Measurements from ENCODE around the gene DNM2. TPM values are rescaled to one million over a fixed set of nuclear protein-coding genes. Genes with fewer than 3 reads are reported as not detected.

The DNM2 gene
- total and polyA plus RNA-seq, 2 of the 13 experiments (the other 11 are each of a cell fraction or from before 2014, with no cell fraction given), result 41.7 to 59.8 TPM

DNA sequence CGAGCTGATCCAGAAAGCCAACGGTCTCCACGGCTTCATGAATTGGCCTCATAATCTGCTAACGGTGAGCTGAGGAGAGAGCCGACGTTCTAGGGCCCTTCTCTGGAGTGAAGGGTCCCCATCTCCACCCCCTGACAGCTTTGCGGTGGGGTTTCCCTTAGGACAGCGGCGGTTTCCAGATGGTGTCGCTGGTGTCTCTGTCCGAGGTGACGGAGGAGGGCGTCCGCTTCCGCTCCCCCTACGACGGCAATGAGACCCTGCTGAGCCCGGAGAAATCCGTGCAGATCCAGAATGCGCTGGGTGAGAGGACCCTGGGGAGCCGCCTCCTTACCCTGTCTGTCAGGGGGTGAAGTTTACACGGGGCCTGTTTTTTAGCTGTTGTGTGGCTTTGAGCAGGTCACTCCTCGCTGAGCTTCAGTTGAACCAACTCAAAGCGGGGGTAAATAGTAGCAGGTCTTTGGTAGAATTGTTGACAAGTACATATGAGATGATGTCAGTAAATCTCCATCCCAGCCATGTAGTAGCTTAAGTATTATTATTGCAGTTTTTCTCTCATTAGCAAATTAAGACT, 15.8 kb upstream of the DNM2 start (continued):
- TF ChIP-seq, protein P1, sequence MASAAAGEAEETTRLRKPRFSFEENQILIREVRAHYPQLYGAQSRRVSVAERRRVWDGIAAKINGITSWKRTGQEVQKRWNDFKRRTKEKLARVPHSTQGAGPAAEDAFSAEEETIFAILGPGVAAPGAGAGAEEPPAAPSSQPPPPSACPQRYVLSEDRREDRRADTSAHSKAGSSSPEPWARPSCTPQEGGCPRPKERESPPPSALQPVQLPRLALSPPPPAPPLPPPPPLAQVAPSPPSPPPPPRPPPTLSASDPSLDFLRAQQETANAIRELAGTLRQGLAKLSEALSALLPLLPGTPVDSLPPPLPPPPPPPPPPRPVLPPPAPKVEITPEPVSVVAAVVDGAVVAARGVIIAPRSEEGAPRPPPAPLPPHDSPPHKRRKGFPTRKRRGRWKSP (CRISPR knock-in tag; IDR thresholded peaks at IDR 0.05), result no peak
- TF ChIP-seq MIER2 (CRISPR knock-in tag; IDR thresholded peaks at IDR 0.05) (peak; percentile 79; the same call in 1 of the 2 replicates), ZNF256 (CRISPR knock-in tag; conservative IDR thresholded peaks at IDR 0.05) (no peak), HNRNPK (IDR thresholded peaks at IDR 0.05; ENCODE audit: low read depth, low read length, poor library complexity, severe bottlenecking) (no peak), PLRG1 (conservative IDR thresholded peaks at IDR 0.05) (no peak), HHEX (CRISPR knock-in tag; IDR thresholded peaks at IDR 0.05) (no peak), GATAD1 (CRISPR knock-in tag; IDR thresholded peaks at IDR 0.05) (peak; percentile 21; the same call in 1 of the 2 replicates), PHF21A (CRISPR knock-in tag; IDR thresholded peaks at IDR 0.05) (0 out of 2 replicates have a peak, but pooled peaks have one; percentile 41), KLF11 (CRISPR knock-in tag; IDR thresholded peaks at IDR 0.05) (no peak), ZNF101 (CRISPR knock-in tag; IDR thresholded peaks at IDR 0.05; ENCODE audit: borderline replicate concordance, low read depth) (no peak), ZNF225 (CRISPR knock-in tag; IDR thresholded peaks at IDR 0.05) (no peak), ZNF891 (CRISPR knock-in tag; IDR thresholded peaks at IDR 0.05) (no peak), NAIF1 (CRISPR knock-in tag; IDR thresholded peaks at IDR 0.05; ENCODE audit: borderline replicate concordance) (no peak)
- TF ChIP-seq, protein P2, sequence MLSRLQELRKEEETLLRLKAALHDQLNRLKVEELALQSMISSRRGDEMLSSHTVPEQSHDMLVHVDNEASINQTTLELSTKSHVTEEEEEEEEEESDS (CRISPR knock-in tag; IDR thresholded peaks at IDR 0.05; ENCODE audit: borderline replicate concordance), result no peak
- TF ChIP-seq, protein P3, sequence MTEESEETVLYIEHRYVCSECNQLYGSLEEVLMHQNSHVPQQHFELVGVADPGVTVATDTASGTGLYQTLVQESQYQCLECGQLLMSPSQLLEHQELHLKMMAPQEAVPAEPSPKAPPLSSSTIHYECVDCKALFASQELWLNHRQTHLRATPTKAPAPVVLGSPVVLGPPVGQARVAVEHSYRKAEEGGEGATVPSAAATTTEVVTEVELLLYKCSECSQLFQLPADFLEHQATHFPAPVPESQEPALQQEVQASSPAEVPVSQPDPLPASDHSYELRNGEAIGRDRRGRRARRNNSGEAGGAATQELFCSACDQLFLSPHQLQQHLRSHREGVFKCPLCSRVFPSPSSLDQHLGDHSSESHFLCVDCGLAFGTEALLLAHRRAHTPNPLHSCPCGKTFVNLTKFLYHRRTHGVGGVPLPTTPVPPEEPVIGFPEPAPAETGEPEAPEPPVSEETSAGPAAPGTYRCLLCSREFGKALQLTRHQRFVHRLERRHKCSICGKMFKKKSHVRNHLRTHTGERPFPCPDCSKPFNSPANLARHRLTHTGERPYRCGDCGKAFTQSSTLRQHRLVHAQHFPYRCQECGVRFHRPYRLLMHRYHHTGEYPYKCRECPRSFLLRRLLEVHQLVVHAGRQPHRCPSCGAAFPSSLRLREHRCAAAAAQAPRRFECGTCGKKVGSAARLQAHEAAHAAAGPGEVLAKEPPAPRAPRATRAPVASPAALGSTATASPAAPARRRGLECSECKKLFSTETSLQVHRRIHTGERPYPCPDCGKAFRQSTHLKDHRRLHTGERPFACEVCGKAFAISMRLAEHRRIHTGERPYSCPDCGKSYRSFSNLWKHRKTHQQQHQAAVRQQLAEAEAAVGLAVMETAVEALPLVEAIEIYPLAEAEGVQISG (CRISPR knock-in tag; IDR thresholded peaks at IDR 0.05), result peak; percentile 60
- TF ChIP-seq, protein P4, sequence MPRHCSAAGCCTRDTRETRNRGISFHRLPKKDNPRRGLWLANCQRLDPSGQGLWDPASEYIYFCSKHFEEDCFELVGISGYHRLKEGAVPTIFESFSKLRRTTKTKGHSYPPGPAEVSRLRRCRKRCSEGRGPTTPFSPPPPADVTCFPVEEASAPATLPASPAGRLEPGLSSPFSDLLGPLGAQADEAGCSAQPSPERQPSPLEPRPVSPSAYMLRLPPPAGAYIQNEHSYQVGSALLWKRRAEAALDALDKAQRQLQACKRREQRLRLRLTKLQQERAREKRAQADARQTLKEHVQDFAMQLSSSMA (CRISPR knock-in tag; IDR thresholded peaks at IDR 0.05), result peak; percentile 22; the same call in 1 of the 2 replicates
- TF ChIP-seq, protein P5, sequence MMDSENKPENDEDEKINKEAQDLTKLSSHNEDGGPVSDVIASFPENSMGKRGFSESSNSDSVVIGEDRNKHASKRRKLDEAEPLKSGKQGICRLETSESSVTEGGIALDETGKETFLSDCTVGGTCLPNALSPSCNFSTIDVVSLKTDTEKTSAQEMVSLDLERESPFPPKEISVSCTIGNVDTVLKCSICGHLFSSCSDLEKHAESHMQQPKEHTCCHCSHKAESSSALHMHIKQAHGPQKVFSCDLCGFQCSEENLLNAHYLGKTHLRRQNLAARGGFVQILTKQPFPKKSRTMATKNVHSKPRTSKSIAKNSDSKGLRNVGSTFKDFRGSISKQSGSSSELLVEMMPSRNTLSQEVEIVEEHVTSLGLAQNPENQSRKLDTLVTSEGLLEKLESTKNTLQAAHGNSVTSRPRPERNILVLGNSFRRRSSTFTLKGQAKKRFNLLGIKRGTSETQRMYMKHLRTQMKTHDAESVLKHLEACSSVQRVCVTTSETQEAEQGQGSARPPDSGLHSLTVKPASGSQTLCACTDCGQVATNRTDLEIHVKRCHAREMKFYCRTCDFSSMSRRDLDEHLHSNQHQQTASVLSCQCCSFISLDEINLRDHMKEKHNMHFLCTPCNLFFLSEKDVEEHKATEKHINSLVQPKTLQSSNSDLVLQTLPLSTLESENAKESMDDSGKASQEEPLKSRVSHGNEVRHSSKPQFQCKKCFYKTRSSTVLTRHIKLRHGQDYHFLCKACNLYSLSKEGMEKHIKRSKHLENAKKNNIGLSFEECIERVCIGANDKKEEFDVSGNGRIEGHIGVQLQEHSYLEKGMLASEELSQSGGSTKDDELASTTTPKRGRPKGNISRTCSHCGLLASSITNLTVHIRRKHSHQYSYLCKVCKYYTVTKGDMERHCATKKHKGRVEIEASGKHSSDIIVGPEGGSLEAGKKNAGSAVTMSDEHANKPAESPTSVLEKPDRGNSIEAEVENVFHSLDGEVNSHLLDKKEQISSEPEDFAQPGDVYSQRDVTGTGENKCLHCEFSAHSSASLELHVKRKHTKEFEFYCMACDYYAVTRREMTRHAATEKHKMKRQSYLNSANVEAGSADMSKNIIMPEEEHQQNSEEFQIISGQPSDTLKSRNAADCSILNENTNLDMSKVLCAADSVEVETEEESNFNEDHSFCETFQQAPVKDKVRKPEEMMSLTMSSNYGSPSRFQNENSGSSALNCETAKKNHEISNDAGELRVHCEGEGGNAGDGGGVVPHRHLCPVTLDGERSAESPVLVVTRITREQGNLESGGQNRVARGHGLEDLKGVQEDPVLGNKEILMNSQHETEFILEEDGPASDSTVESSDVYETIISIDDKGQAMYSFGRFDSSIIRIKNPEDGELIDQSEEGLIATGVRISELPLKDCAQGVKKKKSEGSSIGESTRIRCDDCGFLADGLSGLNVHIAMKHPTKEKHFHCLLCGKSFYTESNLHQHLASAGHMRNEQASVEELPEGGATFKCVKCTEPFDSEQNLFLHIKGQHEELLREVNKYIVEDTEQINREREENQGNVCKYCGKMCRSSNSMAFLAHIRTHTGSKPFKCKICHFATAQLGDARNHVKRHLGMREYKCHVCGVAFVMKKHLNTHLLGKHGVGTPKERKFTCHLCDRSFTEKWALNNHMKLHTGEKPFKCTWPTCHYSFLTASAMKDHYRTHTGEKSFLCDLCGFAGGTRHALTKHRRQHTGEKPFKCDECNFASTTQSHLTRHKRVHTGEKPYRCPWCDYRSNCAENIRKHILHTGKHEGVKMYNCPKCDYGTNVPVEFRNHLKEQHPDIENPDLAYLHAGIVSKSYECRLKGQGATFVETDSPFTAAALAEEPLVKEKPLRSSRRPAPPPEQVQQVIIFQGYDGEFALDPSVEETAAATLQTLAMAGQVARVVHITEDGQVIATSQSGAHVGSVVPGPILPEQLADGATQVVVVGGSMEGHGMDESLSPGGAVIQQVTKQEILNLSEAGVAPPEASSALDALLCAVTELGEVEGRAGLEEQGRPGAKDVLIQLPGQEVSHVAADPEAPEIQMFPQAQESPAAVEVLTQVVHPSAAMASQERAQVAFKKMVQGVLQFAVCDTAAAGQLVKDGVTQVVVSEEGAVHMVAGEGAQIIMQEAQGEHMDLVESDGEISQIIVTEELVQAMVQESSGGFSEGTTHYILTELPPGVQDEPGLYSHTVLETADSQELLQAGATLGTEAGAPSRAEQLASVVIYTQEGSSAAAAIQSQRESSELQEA (CRISPR knock-in tag; IDR thresholded peaks at IDR 0.05; ENCODE audit: not compliant biosample characterization), result no peak

Data from HepG2 (cell line).